K562 (cell line): ENCODE measurements around the gene TENT4B. TPM values are rescaled to one million over a fixed set of nuclear protein-coding genes. Genes with fewer than 3 reads are reported as not detected.
A peak's percentile ranks its signal among the peaks of the same experiment; 100 is the strongest.

ENCODE experiments used
- CHD7 ChIP-seq: fragments of 200-600 bp; sonication (generic); IDR thresholded peaks from one replicate; pipeline ENCODE4 v1.6.1; 2012; ENCODE audit warnings: mild to moderate bottlenecking, low read depth, low read length, inconsistent platforms
- SMC3 ChIP-seq: conservative IDR thresholded peaks from 2 replicates; pipeline ENCODE4 v1.6.1; 2011; ENCODE audit warnings: low read depth, low read length, improper control_type of control experiment; ENCODE audit not compliant: insufficient read depth
- ZNF24 ChIP-seq: fragments of 450-650 bp; IDR thresholded peaks from 2 replicates; pipeline ENCODE4 v1.6.1; 2016
- ZNF609 ChIP-seq: sonication (generic); formaldehyde crosslinking; IDR thresholded peaks from 2 replicates; pipeline ENCODE4 v1.8.1; 2023; ENCODE audit warnings: missing genetic modification reagents, mild to moderate bottlenecking, borderline replicate concordance
- polyA plus RNA-seq, 8 experiments: library from polyadenylated mRNA; depleted of rRNA in 4 of 8; stranded (reverse) in 5 of 8; unstranded in 3 of 8; fragments of >200 nt; fragmentation: Nextera tagmentation in 2 of 8; fragmentation: Illumina TruSeq in 1 of 8; extraction: Ambion mirVana in 2 of 8; extraction: Trizol in 1 of 8; gene quantifications; 2 replicates each; pipeline versions ENCODE4 v1.2.1 to v1.2.3, GENCODE V29; 2011 to 2014; ENCODE audit warnings: inconsistent platforms in 1 of 8, missing spikeins in 1 of 8
- total RNA-seq, 7 experiments: library from RNA; depleted of rRNA in 6 of 7; stranded (reverse); fragments of >200 nt in 6 of 7; fragmentation: Illumina TruSeq in 2 of 7; extraction: Trizol in 2 of 7; gene quantifications; 2 replicates each; pipeline versions ENCODE4 v1.2.1 to v1.2.3, GENCODE V29; 2011 to 2021; ENCODE audit warnings: low replicate concordance in 1 of 7
- TF ChIP-seq, protein P1 (sequence below): sonication (generic); formaldehyde crosslinking; IDR thresholded peaks from 2 replicates; pipeline ENCODE4 v1.8.0; 2022; ENCODE audit warnings: missing genetic modification reagents, mild to moderate bottlenecking, moderate library complexity, borderline replicate concordance
- TF ChIP-seq, protein P2 (sequence below): sonication (generic); formaldehyde crosslinking; IDR thresholded peaks from 2 replicates; pipeline ENCODE4 v1.8.1; 2023; ENCODE audit warnings: mild to moderate bottlenecking, missing genetic modification reagents, moderate library complexity

The TENT4B gene
- total and polyA plus RNA-seq, 9 of the 15 experiments (the other 6 are each of a cell fraction or from before 2014, with no cell fraction given) = 5.2 to 8.4 (median 7.0) TPM

- TF ChIP-seq, protein P1, sequence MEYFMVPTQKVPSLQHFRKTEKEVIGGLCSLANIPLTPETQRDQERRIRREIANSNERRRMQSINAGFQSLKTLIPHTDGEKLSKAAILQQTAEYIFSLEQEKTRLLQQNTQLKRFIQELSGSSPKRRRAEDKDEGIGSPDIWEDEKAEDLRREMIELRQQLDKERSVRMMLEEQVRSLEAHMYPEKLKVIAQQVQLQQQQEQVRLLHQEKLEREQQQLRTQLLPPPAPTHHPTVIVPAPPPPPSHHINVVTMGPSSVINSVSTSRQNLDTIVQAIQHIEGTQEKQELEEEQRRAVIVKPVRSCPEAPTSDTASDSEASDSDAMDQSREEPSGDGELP (CRISPR knock-in tag) = peak; percentile 54; the same call in 1 of the 2 replicates
- TF ChIP-seq ZNF609 (no peak), CHD7 (no peak), SMC3 (no peak), ZNF24 (peak; percentile 97)
- TF ChIP-seq, protein P2, sequence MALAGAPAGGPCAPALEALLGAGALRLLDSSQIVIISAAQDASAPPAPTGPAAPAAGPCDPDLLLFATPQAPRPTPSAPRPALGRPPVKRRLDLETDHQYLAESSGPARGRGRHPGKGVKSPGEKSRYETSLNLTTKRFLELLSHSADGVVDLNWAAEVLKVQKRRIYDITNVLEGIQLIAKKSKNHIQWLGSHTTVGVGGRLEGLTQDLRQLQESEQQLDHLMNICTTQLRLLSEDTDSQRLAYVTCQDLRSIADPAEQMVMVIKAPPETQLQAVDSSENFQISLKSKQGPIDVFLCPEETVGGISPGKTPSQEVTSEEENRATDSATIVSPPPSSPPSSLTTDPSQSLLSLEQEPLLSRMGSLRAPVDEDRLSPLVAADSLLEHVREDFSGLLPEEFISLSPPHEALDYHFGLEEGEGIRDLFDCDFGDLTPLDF (CRISPR knock-in tag) = no peak
These were observed 93.4 kb downstream of the TENT4B start (continued) for GRCh38 chr16:50246299-50247122.
